Lower leg skin (tissue), 3 donors: Measurements from ENCODE around the gene THOC3.
"Not testable (repeated sequence)": the region's sequence is repeated elsewhere in the genome, so short reads cannot be mapped to it uniquely, and the experiment has no call there.

Experiments
- POLR2A ChIP-seq, 2 donors: fragments of 450-650 bp; IDR thresholded peaks; one replicate each; pipeline ENCODE4 v1.6.1; 2016 to 2017; ENCODE audit warnings: antibody characterized with exemption in 2 of 2, mild to moderate bottlenecking in 1 of 2, moderate library complexity in 1 of 2
- TF ChIP-seq, protein P1 (sequence below), 3 donors: fragments of 450-650 bp; IDR thresholded peaks; one replicate each; pipeline ENCODE4 v1.5.1; 2016; ENCODE audit warnings: antibody characterized with exemption in 3 of 3, mild to moderate bottlenecking in 3 of 3, moderate library complexity in 2 of 3

DNA sequence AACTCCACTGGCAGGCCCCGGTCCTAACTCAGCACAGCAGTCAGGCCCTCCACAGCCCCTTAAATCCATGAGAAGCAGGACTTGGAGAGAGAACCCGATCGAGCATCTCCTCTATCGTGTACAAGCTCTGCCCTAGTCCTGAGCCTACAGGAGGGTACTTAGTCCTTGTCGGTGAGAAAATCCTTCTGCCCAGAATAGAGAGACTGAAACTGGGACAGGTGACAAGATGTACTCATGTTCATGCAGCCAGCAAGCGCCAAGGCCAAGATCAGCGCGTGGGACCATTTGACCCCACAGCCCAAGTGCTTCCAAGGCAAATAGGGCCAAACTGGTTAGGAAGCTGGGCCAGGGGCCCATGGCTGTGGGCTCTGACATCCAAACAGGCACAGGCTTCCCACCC, 15.3 kb downstream of the THOC3 start:
- TF ChIP-seq, protein P1, sequence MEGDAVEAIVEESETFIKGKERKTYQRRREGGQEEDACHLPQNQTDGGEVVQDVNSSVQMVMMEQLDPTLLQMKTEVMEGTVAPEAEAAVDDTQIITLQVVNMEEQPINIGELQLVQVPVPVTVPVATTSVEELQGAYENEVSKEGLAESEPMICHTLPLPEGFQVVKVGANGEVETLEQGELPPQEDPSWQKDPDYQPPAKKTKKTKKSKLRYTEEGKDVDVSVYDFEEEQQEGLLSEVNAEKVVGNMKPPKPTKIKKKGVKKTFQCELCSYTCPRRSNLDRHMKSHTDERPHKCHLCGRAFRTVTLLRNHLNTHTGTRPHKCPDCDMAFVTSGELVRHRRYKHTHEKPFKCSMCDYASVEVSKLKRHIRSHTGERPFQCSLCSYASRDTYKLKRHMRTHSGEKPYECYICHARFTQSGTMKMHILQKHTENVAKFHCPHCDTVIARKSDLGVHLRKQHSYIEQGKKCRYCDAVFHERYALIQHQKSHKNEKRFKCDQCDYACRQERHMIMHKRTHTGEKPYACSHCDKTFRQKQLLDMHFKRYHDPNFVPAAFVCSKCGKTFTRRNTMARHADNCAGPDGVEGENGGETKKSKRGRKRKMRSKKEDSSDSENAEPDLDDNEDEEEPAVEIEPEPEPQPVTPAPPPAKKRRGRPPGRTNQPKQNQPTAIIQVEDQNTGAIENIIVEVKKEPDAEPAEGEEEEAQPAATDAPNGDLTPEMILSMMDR (IDR thresholded peaks at IDR 0.05), result not testable (repeated sequence)
- not testable (repeated sequence) for TF ChIP-seq POLR2A (IDR thresholded peaks at IDR 0.05)
